IMR-90 (cell line): Measurements from ENCODE around the gene TMEM131. TPM values are rescaled to one million over a fixed set of nuclear protein-coding genes. Genes with fewer than 3 reads are reported as not detected.

Source experiments
- ATAC-seq: fragments of 200-7000 bp; cut with Tn5 transposase; 2 replicates; pipeline ENCODE4 v1.9.1; 2020; ENCODE audit warnings: low read depth, mild to moderate bottlenecking, moderate library complexity
- BruUV-seq: library from RNA; stranded (reverse); fragments of 400-500 nt; replicated peaks from 2 replicates; lab custom pipeline; 2021; lab: Mats Ljungman, UMichigan
- CTCF ChIA-PET: fragments of 300-600 bp; formaldehyde crosslinking; extraction: SDS; loops from one replicate; lab custom pipeline; 2021; ENCODE audit warnings: antibody characterized with exemption; lab: Yijun Ruan, JAX
- POLR2A ChIA-PET: fragments of 300-600 bp; sonication (Branson Sonifier 250); formaldehyde crosslinking; loops from one replicate; lab custom pipeline; 2022; ENCODE audit warnings: antibody characterized with exemption; ENCODE audit not compliant: unreplicated experiment; lab: Charles Lee
- DNase-seq: peaks from one replicate; pipeline ENCODE4 v3.0.0; 2013
- H2AFZ ChIP-seq: replicated peaks from 2 replicates; pipeline ENCODE3; 2013; ENCODE audit warnings: low read length, mild to moderate bottlenecking; ENCODE audit not compliant: poor library complexity
- H2AK5ac ChIP-seq: 2 replicates; pipeline ENCODE4 v1.6.1; 2013; ENCODE audit warnings: low read depth, low read length, inconsistent platforms
- H2AK9ac ChIP-seq: replicated peaks from 2 replicates; pipeline ENCODE3; 2013; ENCODE audit warnings: mild to moderate bottlenecking, low read depth, low read length, moderate library complexity; ENCODE audit not compliant: poor library complexity
- H2BK120ac ChIP-seq: 2 replicates; pipeline ENCODE4 v1.6.1; 2013; ENCODE audit warnings: low read depth, low read length, inconsistent platforms
- H2BK15ac ChIP-seq: 3 replicates; pipeline ENCODE4 v1.6.1; 2013; ENCODE audit warnings: low read depth, low read length, inconsistent platforms
- H2BK20ac ChIP-seq: 2 replicates; pipeline ENCODE4 v1.6.1; 2013; ENCODE audit warnings: low read depth, mild to moderate bottlenecking, inconsistent platforms, low read length, moderate library complexity
- H2BK5ac ChIP-seq: 2 replicates; pipeline ENCODE4 v1.6.1; 2013; ENCODE audit warnings: mild to moderate bottlenecking, low read depth, low read length, inconsistent platforms; ENCODE audit not compliant: poor library complexity, severe bottlenecking
- H3K14ac ChIP-seq: replicated peaks from 2 replicates; pipeline ENCODE4 v1.6.1; 2013; ENCODE audit warnings: low read depth, low read length, inconsistent platforms
- H3K18ac ChIP-seq: 2 replicates; pipeline ENCODE4 v1.6.1; 2013; ENCODE audit warnings: low read depth, low read length, control low read depth
- H3K23ac ChIP-seq: 2 replicates; pipeline ENCODE4 v1.6.1; 2013; ENCODE audit warnings: low read depth, low read length, inconsistent platforms
- H3K27ac ChIP-seq: 2 replicates; pipeline ENCODE4 v1.5.1; 2013; ENCODE audit warnings: mild to moderate bottlenecking, control low read depth, low read length; ENCODE audit not compliant: insufficient read depth
- H3K27me3 ChIP-seq: 2 replicates; pipeline ENCODE4 v1.6.1; 2013; ENCODE audit warnings: low read length; ENCODE audit not compliant: control insufficient read depth, insufficient read depth
- H3K36me3 ChIP-seq: 2 replicates; pipeline ENCODE4 v1.6.1; 2013; ENCODE audit warnings: low read length, mixed read lengths; ENCODE audit not compliant: control insufficient read depth, insufficient read depth
- H3K4ac ChIP-seq: 2 replicates; pipeline ENCODE4 v1.6.1; 2013; ENCODE audit warnings: low read depth, low read length, inconsistent platforms
- H3K4me1 ChIP-seq: 2 replicates; pipeline ENCODE4 v1.6.1; 2013; ENCODE audit warnings: low read length, mixed read lengths; ENCODE audit not compliant: control insufficient read depth, insufficient read depth
- H3K4me2 ChIP-seq: 2 replicates; pipeline ENCODE4 v1.6.1; 2013; ENCODE audit warnings: low read depth, mild to moderate bottlenecking, control low read depth, low read length, moderate library complexity
- H3K4me3 ChIP-seq: 2 replicates; pipeline ENCODE4 v1.5.1; 2013; ENCODE audit warnings: low read depth, mild to moderate bottlenecking, control low read depth, low read length, moderate library complexity; ENCODE audit not compliant: insufficient read depth
- H3K56ac ChIP-seq: 2 replicates; pipeline ENCODE4 v1.6.1; 2013; ENCODE audit warnings: low read length, inconsistent platforms; ENCODE audit not compliant: insufficient read depth; ENCODE audit errors: extremely low read depth
- H3K79me1 ChIP-seq, 2 experiments: 2 replicates each; pipeline ENCODE4 v1.6.1; 2013; ENCODE audit warnings: low read length in 2 of 2, inconsistent platforms in 1 of 2, low read depth in 1 of 2
- H3K9ac ChIP-seq: 2 replicates; pipeline ENCODE4 v1.6.1; 2013; ENCODE audit warnings: low read depth, low read length, control low read depth
- H3K9me1 ChIP-seq: 2 replicates; pipeline ENCODE4 v1.6.1; 2013; ENCODE audit warnings: low read length, inconsistent platforms; ENCODE audit not compliant: insufficient read depth
- H3K9me3 ChIP-seq: 2 replicates; pipeline ENCODE4 v1.6.1; 2013; ENCODE audit warnings: low read length; ENCODE audit not compliant: control insufficient read depth, insufficient read depth
- H4K20me1 ChIP-seq: 2 replicates; pipeline ENCODE4 v1.6.1; 2013; ENCODE audit warnings: low read length, inconsistent platforms; ENCODE audit not compliant: insufficient read depth
- H4K5ac ChIP-seq: 2 replicates; pipeline ENCODE4 v1.6.1; 2013; ENCODE audit warnings: mild to moderate bottlenecking, low read depth, low read length, control low read depth
- H4K8ac ChIP-seq, 2 experiments: 2 replicates each; pipeline ENCODE4 v1.6.1; 2013; ENCODE audit warnings: low read depth in 2 of 2, low read length in 2 of 2, control low read depth in 1 of 2, inconsistent platforms in 1 of 2
- H4K91ac ChIP-seq: 2 replicates; pipeline ENCODE4 v1.6.1; 2013; ENCODE audit warnings: low read depth, low read length, inconsistent platforms; ENCODE audit not compliant: insufficient read depth
- CEBPB ChIP-seq: IDR thresholded peaks from 2 replicates; pipeline ENCODE4 v1.6.1; 2012; ENCODE audit warnings: low read depth, low read length, improper control_type of control experiment
- CHD1 ChIP-seq: IDR thresholded peaks from 2 replicates; pipeline ENCODE4 v1.6.1; 2012; ENCODE audit warnings: low read depth, low read length, improper control_type of control experiment
- ELK1 ChIP-seq: fragments of 150-350 bp; IDR thresholded peaks from 2 replicates; pipeline ENCODE4 v1.6.1; 2016; ENCODE audit warnings: low read depth, mild to moderate bottlenecking, low read length, moderate library complexity, borderline replicate concordance
- MAFK ChIP-seq: IDR thresholded peaks from 2 replicates; pipeline ENCODE4 v1.6.1; 2012; ENCODE audit warnings: low read depth, low read length, improper control_type of control experiment
- RAD21 ChIP-seq: IDR thresholded peaks from 2 replicates; pipeline ENCODE4 v1.6.1; 2012; ENCODE audit warnings: low read length, improper control_type of control experiment
- RCOR1 ChIP-seq: IDR thresholded peaks from 2 replicates; pipeline ENCODE4 v1.6.1; 2012; ENCODE audit warnings: mild to moderate bottlenecking, low read length, improper control_type of control experiment; ENCODE audit not compliant: insufficient replicate concordance
- SMC3 ChIP-seq: fragments of 150-350 bp; IDR thresholded peaks from 2 replicates; pipeline ENCODE4 v1.6.1; 2016; ENCODE audit warnings: low read depth, mild to moderate bottlenecking, antibody characterized with exemption, low read length, moderate library complexity
- WGBS, 2 experiments: methylation state at CpG; one replicate each; pipeline versions ENCODE4 v1.1.5 to v1.1.7; 2013; ENCODE audit warnings: missing lambda C conversion rate in 2 of 2; ENCODE audit not compliant: insufficient read length in 1 of 2; ENCODE audit errors: extremely low coverage in 2 of 2; 5-methylcytosine and 5-hydroxymethylcytosine counted together
- dilution Hi-C: fragments of 300-500 bp; cut with HindIII; formaldehyde crosslinking; loops from one replicate; pipeline ENCODE4 v1.14.3; 2018; ENCODE audit warnings: low sequenced_read_pairs; ENCODE audit not compliant: unreplicated experiment
- in situ Hi-C: fragments of 300-500 bp; cut with MboI; formaldehyde crosslinking; loops from 3 replicates; pipeline ENCODE4 v1.14.3; 2019; ENCODE audit warnings: low sequenced_read_pairs, inconsistent platforms, mixed read lengths
- intact Hi-C: fragments of 100-400 bp; cut with micrococcal nuclease; formaldehyde crosslinking; loops from 2 replicates; pipeline ENCODE4 v1.10.0; 2022
- polyA plus RNA-seq, 3 experiments: library from polyadenylated mRNA; depleted of rRNA; stranded (reverse); fragments of >200 nt; gene quantifications; 2 replicates each; pipeline ENCODE4 v1.2.3, GENCODE V29; 2012; ENCODE audit warnings: low replicate concordance in 1 of 3
- total RNA-seq: library from RNA; depleted of rRNA; stranded (reverse); fragments of >200 nt; gene quantifications from 2 replicates; pipeline ENCODE4 v1.2.3, GENCODE V29; 2012

TMEM131 gene
- total and polyA plus RNA-seq, 2 of the 4 experiments (the other 2 are of a cell fraction) = 13.3 to 14.0 TPM

DNA sequence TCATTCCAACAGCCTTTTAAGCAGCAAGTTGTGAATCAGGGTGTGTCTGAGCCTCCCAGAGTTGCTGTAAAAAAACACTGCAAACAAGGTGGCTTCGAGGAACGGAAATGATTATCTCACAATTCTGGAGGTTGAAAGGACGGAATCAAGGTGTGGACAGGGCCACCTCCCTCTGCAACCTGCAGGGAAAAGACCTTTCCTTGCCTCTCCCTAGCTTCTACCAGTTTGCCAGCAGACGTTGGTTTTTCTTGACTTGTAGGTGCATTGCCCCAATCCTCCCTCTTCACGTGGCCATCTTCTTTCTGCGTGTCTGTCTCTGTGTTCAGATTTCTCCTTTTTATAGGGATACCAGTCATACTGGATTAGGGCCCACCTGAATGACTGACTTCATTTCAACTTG is 24.8 kb upstream of the TMEM131 start:
- intact Hi-C loops (no loop called here), in situ Hi-C loops (no loop called here), dilution Hi-C loops (no loop called here)
- ChIA-PET CTCF (no interaction called here), POLR2A (no interaction called here)
- Histone ChIP-seq H3K4me2 (no peak overlapping the region), H3K9ac (no peak overlapping the region), H4K5ac (no peak overlapping the region), H3K27me3 (no peaks in the 10 kb centered on the region; the same call in 1 of the 2 replicates), H3K56ac (no peak overlapping the region), H2AK5ac (no peak overlapping the region), H3K23ac (no peak overlapping the region), H4K20me1 (no peaks in the 10 kb centered on the region), H2AFZ (no peak overlapping the region), H3K27ac (no peak overlapping the region), H3K14ac (no peak overlapping the region), H3K9me1 (no peaks in the 10 kb centered on the region), H3K9me3 (no peaks in the 10 kb centered on the region; the same call in 1 of the 2 replicates), H2BK120ac (no peak overlapping the region), H3K18ac (no peak overlapping the region), H3K4me1 (no peaks in the 10 kb centered on the region; the same call in 1 of the 2 replicates), H4K91ac (no peak overlapping the region), H2BK15ac (no peak overlapping the region), H3K4me3 (no peak overlapping the region), H2BK5ac (no peak overlapping the region), H2BK20ac (no peak overlapping the region), H2AK9ac (no peak overlapping the region), H3K4ac (no peak overlapping the region), H4K8ac (no peak overlapping the region), H3K36me3 (no peaks in the 10 kb centered on the region), H3K79me1 (no peaks in the 10 kb centered on the region)
- DNase-seq (no peak), ATAC-seq (no peak)
- TF ChIP-seq MAFK (no peak), CHD1 (no peak), CEBPB (no peak), RCOR1 (no peak), SMC3 (no peak), RAD21 (no peak), ELK1 (no peak)
- no CpG with 5 or more reads among the region's 6 CpGs for WGBS, 2 experiments
- BruUV-seq = no TSS peak
